Amniotic stem cell (primary cell): Measurements from ENCODE around the gene NAGPA.
"Not testable (repeated sequence)": the region's sequence is repeated elsewhere in the genome, so short reads cannot be mapped to it uniquely, and the experiment has no call there.

ENCODE experiments used
- DNase-seq: peaks from one replicate; lab custom pipeline; 2025; lab: John Stamatoyannopoulos, UW

Gene NAGPA, protein sequence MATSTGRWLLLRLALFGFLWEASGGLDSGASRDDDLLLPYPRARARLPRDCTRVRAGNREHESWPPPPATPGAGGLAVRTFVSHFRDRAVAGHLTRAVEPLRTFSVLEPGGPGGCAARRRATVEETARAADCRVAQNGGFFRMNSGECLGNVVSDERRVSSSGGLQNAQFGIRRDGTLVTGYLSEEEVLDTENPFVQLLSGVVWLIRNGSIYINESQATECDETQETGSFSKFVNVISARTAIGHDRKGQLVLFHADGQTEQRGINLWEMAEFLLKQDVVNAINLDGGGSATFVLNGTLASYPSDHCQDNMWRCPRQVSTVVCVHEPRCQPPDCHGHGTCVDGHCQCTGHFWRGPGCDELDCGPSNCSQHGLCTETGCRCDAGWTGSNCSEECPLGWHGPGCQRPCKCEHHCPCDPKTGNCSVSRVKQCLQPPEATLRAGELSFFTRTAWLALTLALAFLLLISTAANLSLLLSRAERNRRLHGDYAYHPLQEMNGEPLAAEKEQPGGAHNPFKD

DNA sequence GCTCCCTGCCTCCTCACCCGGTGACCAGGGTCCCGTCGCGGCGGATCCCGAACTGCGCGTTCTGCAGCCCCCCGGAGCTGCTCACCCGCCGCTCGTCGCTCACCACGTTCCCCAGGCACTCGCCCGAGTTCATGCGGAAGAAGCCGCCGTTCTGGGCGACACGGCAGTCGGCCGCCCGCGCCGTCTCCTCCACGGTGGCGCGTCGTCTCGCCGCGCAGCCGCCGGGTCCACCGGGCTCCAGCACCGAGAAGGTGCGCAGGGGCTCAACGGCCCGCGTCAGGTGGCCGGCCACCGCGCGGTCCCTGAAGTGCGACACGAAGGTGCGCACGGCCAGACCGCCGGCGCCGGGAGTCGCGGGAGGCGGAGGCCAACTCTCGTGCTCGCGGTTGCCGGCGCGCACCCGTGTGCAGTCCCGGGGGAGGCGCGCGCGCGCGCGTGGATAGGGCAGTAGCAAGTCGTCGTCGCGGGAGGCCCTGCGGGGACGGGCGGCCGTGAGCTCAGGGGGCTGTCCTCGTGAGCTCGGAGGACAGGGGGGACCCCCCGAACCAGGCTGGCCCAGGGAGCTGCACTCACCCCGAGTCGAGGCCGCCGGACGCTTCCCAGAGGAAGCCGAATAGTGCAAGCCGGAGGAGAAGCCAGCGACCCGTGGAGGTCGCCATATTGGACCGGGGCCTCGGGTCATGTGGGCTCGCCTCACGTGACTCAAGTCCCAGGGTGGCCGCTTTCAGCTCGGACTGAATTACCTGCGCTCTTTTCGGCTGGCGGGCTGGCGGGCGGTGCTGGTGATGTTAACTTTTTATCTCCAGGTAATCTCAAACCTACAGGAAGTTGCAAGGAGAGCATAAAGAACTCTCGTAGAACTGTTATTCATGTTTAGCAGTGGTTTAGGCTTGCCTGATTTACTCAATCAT, at the start of gene NAGPA:
Gene NAGPA (minus strand): TSS at position 680 of the 911 bp plus-strand sequence. CDS start 21 bp downstream, at position 659.
- peak; percentile 46 for DNase-seq

DNA sequence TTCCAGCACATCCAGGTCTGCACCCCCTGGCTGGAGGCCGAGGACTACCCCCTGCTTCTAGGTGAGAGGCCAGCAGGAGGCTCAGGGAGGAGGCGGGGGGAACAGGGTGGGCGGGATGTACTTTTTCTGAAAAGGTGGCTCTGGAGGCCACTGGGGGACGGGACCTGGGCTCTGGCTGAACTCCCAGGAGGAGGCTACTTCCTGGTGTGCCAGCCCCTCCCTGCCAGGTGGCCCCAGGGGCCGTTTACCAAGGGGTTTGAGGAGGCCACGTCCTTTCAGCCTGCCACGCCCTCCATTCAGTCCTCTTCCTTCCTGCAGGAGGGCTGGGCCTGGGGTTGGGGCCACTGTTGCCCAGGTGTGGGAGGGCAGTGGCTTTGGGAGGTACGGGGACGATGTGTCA, 47.3 kb upstream of the NAGPA start:
- not testable (repeated sequence) for DNase-seq

DNA sequence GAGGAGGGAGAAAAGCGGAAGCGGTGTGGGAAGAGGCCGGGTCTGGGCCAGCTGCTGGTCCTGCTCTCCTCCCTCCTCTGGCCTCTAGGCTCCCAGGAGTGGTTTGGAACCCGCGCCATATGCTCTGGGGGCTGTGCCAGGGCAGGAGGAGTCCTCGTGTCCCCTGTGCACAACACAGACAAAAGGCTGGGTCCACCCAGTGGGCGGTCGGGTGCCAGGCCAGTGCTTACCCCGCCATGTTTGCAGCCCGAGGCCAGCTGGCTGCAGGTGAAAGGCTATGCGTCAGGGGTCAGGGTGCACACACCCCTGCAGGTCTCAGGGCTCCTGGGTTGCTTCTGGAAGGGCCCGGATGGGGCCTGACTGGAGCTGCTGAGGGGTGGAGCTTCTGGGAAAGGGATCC, 46.7 kb upstream of the NAGPA start:
- not testable (repeated sequence) for DNase-seq

DNA sequence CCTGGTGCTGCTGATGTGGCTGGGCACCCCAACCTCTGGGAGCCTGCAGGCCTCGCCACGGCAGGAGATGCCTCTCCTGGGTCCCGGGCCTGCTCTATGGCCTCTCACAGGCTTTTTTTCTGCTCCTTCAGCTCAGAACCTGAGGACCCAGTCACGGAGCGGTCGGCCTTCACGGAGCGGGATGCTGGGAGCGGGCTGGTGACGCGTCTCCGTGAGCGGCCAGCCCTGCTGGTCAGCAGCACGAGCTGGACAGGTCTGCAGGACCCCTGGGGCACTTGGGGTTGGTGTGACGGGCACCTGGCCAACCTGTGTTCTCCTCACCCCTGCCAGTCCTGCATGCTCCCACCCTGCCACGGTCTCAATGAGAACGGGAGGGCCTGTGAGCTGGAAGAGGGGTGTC, 44.9 kb upstream of the NAGPA start:
- no peak for DNase-seq

DNA sequence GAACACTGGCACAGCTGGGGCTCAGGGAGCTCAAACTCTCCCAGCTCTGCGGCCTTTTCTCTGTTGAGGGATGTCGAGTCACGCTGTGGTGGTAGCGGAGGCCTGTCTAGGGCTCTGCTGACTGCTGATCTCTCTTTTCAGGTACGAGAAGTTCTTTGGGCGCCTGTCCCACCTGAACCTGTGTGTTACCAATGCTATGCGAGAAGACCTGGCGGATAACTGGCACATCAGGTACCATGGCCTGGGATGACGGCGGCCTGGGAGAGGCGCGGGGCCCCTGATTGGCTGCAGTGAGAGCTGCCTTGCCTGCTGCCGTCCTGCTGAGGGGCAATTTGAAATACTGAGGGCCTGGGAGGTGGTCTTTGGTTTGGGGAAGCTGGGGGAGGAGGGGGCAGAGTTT, 43.6 kb upstream of the NAGPA start:
- DNase-seq = no peak

DNA sequence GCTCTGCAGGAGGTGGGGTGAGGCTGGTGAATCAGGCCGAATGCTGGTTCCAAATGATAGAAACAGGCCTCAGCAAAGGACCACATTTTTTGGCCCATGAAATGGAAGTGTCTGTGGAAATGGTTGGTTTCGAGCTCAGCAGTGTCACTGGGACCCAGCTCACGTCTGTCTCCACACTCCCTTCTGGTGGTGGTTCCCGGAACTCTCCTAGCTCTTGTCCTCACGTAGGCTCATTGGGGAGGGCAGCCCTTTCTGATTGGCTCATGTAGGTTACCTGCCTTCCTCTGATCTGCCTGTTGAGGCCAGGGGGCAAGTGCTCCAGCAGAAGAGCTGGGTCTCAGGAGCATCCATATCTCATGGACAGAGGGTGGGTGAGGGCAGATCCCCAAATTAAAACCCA, 41.9 kb upstream of the NAGPA start:
- no peak for DNase-seq

DNA sequence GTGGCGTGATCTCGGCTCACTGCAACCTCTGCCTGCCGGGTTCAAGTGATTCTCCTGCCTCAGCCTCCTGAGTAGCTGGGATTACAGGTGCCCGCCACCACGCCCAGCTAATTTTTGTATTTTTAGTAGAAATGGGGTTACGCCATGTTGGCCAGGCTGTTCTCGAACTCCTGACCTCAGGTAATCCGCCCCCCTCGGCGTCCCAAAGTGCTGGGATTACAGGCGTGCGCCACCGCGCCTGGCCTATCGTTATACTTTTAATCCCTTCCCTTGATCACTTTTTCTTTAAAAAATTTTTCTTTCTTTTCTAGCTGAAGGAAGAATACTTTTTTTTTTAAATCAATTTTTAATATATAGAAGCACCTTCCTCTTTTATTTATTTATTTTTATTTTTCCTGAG, 40.0 kb upstream of the NAGPA start:
- not testable (repeated sequence) for DNase-seq

DNA sequence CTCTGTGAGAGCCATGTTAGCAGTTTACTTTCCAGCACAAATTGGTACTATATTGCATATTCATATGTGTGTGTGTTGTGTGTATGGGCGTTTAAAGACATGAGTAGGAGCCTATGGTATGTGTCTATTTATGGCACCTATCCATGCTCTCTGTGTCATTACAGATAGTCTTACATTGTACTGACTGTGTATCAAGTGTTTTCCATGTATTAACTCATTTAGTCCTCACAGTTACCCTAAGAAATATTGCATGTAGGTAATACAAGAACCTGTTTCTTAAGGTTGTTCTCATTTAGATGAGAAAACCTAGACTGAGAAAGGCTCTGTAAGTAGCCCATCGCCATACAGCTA, 39.5 kb upstream of the NAGPA start:
- DNase-seq = no peak

DNA sequence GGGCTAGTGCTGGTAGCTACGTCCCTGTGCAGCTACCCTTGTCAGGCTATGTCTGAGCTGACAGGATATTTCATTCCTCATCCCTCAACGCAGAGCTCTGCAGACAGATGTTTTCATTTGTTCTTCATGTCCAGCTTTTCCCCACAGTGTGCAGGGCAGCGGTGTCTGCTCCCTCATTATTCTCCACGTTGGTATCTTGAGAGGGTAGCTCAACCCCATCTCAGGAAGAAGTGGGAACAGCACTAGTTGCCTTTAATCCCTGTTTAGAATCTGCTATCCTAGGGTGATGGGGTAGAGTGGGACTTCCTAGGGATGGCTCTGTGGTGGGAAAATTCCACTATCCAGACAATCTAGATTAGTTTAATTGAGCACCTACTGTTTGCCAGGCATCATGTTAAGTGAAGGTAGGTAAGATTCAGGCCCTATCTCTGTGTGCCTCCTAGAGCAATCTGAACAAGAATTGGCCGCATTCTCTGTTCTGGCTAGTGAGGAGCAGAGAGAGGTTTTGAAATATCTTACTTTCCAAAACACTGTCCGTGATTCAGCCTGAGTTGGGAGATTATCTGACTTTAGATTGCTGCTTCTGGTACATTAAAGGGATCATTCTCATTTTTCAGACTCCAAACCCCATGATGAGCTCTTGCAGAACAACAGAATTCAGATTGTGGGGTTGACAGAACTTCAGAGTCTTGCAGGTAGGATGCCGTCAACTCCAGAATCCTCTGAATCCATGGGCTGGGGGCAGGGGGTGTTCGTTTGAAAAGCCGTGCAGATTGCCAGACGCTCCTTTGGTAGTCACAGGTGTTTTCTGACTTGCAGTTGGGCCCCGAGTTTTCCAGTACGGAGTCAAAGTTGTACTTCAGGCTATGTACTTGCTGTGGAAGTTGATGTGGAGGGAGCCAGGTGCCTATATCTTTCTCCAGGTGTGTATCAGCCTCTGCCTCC, 38.9 kb upstream of the NAGPA start:
- DNase-seq = no peak

DNA sequence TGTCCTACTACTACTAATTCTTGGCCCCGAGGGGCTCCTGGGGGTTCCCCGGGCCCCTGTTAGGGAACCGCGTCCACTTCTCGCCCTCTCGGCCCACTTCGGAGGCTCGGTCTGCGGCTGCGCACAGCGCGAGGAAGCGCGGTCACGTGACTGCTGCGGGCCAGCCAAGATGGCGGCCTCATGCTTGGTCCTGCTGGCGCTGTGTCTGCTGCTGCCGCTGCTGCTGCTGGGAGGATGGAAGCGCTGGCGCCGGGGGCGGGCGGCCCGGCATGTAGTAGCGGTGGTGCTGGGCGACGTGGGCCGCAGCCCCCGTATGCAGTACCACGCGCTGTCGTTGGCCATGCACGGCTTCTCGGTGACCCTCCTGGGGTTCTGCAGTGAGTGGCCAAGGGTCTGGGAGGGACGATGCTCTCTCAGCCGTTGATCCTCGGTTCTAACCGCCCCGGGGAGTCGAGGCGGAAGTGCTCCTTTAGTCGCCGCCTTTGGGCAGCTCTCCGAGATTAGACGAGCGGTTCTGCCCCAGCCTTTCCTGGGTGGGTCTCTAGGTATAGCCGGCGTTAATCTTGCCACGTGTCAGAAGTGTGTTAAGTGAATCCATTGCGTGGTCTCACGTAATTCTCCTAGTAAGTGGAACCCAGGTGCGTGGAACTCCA, 38.1 kb upstream of the NAGPA start, which contains the start of gene ALG1:
Gene ALG1 (plus strand): TSS at position 163 of the 653 bp plus-strand sequence. CDS start 7 bp downstream, at position 170.
- peak; percentile 64 for DNase-seq

DNA sequence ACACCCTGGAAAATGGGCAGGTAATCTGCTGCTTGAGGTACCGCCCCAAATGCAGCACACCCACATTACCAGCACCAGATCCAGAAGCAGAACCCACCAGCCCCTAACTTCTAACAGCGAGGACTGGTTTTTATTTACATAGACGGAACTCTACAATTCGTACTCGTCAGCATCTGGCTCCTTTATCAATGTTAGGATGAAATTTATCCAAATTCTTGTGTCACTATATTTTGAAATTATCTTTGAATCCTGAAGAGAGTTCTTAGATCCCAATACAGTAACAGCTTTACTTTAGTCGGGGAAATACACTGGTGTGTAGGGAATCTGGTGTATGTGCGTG, 37.6 kb upstream of the NAGPA start:
- no peak for DNase-seq

DNA sequence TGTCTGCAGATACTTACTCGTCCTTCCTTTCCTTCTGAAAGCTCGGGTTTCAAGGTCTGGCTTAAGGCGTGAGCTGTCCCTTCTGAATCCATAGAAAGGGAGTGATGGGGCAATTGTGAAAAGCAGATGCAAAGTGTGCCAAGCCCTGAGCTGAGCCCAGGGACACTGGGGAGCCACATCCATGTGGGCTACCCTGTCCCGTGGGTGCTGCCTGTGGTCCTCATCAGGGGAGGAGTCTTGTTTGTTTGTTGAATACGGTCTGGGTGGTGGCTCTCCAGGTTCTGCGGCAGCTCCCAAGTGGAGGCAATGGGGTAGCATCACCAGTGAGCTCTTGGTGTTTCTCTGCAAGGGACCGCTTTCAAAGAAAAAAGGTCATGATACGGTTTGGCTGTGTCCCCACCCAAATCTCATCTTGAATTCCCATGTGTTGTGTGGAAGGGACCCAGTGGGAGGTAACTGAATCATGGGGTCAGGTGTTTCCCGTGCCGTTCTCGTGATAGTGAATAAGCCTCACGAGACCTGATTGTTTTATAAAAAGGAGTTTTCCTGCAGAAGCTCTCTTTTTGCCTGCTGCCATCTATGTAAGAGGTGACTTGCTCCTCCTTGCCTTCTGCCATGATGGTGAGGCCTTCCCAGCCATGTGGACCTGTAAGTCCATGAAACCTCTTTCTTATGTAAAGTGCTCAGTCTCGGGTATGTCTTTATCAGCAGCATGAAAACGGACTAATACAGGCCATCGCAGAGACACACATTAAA, 36.9 kb upstream of the NAGPA start:
- no peak for DNase-seq

DNA sequence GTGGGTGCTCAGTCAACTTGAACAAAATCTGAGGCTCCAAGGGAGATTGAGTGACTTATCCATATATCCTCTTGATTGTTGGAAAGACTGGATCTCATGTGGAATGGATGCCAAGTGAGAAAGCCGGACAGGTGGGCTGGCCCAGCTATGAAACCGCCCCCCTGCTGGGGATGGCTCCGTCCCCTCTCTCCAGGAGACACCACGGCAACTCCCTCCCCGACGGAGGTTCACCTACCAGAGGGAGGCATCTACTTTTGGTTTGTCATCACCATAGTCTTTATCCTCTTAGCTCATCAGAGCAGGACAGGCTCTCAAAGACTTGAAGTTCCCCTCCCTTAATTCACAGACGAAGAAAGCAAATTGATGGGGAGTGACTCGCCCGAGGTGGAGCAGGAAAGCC, 36.1 kb upstream of the NAGPA start:
- no peak for DNase-seq

DNA sequence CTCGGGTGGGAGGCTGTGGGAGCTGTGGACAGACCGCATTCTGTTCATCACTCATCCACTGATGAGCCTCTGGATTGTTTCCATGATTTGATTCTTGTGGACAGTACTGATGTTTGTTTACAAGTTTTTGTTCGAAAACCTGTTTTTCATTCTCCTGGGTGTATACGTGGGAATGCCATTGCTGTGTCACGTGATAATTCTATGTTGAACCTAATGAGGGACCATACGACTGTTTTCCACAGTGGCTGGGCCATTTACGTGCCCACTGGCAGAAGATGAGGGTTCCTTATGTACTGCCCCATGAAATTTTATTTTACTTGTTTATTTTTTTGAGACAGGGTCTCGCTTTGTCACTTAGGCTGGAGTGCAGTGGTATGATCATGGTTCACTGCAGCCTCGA, 35.3 kb upstream of the NAGPA start:
- DNase-seq = no peak

DNA sequence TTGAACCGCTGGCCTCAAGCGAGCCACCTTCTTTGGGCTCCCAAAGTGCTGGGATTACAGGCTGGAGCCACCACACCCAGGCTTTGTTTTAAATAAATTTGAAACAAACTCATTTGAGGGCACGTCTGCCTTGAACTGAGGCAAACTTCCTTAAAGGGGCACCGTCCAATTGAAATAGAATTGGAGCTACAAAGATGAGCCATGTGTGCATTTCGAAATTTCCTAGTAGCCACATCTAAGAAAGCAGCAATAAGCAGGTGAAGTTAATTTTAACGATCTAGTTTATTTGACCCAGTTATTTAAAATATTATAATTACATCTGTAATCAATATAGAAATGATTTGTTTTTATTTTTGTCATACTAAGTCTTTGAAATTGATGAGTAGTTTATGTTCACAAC, 32.8 kb upstream of the NAGPA start:
- DNase-seq = no peak

DNA sequence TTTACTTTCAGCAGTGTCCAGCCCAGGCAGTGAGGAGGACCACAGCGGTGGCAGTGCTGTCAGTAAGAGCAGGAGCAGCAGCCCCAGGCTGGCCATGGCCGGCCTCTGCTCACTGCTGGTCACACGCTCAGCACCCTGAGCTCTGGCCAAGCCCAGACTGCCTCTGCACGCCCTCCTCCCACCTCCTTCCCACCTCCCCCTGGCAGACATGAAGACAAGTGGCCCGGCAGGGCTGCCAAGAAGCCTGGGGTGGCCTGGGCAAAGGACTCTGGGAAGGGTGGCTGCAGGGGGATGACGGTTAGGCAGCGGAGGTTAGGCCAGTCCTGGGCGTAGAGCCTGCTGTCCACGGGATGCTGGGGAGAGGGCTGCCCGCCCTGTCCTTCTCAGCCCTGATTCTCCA, 32.1 kb upstream of the NAGPA start, which contains the start of gene C16orf89:
Gene C16orf89 (minus strand): TSS at position 144 of the 400 bp plus-strand sequence. CDS start 48 bp downstream, at position 96.
- DNase-seq = no peak

DNA sequence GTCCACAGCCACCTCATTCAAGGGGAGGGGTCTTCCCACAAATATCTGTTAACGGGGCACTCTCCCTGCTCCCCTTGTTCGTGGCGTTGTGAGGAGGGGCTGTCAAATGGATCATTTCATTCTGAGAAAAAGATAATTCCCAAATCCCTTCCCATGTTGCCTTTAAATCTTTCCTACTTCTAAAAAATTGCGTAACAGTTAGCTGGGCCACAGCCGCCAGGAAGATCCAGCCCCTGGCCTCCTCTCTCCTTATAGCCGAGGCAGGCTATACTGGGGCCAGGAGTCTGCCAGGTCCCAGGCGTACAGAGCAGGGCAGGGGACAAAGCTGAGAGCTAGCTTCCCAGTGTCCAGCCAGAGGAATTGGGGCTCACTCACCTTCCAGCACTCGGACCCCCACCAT, 31.6 kb upstream of the NAGPA start:
- DNase-seq = no peak

DNA sequence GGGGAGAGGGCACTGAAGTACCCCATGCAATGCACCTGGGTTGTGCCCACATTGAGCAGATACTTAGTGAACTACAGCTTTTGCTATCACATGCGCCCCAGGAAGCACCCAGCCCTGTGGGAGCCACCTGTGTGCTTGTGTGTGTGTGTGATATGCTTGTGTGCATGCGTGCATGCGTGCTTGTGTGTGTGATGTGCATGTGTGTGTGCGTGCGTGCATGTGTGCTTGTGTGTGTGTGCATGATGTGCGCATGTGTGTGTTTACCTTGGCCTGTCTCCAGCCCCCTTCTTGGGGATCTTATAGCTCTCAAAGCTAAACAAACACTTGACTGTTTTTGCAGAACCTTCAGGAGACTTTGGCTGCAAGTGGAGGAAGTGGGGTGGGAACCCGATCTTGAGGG, 31.2 kb upstream of the NAGPA start:
- DNase-seq = no peak

DNA sequence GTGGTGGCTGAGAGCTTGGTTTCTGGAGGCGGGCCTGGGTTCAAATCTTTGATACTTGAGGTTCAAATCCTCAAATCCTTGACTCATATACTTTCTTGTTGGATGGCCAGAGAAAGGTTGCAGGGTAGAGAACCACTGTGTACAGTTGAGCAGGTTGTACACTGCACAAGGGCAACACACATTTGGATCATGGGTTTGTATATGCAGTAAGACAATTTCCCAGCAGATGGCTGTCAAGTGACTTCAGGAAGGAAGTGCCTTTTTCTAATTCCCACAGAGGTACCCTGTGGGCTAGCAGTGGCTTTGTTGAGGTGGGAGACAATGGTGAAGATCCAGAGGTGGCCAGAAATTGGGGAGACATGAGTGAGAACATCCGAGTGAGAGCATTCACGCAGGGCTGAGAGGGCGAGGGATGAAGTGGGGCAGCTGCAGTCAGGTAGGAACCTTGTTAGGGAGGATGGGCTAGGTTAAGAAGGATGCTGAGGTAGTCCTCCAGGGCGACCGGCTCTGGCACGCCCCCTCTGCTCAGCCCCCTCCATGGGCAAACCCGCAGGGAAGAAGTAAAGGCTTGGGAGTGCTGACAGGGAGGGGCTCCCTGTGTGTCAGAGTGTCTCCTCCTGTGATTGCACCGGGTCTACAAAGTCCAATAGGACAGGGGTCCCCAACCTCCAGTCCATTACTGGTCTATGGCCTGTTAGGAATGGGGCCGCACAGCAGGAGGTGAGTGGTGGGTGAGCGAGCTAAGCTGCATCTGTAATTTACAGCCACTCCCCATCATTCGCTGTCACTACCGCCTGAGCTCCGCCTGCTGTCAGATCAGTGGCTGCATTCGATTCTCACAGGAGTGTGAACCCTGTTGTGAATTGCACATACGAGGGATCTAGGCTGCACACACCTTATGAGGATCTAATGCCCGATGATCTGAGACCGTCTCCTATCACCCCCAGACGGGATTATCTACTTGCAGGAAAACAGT, 29.3 kb upstream of the NAGPA start:
- DNase-seq = no peak
